ENCODE results near the gene CFAP61.
"Not testable (repeated sequence)": the region's sequence is repeated elsewhere in the genome, so short reads cannot be mapped to it uniquely, and the experiment has no call there.

Gene CFAP61

GRCh38 chr20:20052074-20052970 is at the start of gene CFAP61, which contains the start of gene CRNKL1:
Gene CFAP61, plus strand, starts transcription at chr20:20052532. Its CDS starts 4,122 bp downstream, at chr20:20056654.
Gene CRNKL1, minus strand, starts transcription at chr20:20052466. Its CDS starts 124 bp downstream, at chr20:20052342.
- peak; percentile 96 for DNase-seq (ENCODE audit: low spot score)

GRCh38 chr20:20003031-20003954 is 49.0 kb upstream of the CFAP61 start:
- no peak for DNase-seq (ENCODE audit: low spot score)

GRCh38 chr20:20003955-20004322 is 48.4 kb upstream of the CFAP61 start:
- DNase-seq (ENCODE audit: low spot score) = not testable (repeated sequence)

GRCh38 chr20:20005342-20005741 is 47.0 kb upstream of the CFAP61 start:
- no peak for DNase-seq (ENCODE audit: low spot score)

GRCh38 chr20:20009784-20010253 is 42.5 kb upstream of the CFAP61 start:
- no peak for DNase-seq (ENCODE audit: low spot score)

GRCh38 chr20:20010639-20011500 is 41.5 kb upstream of the CFAP61 start:
- no peak for DNase-seq (ENCODE audit: low spot score)

GRCh38 chr20:20012541-20012940 is 39.8 kb upstream of the CFAP61 start:
- no peak for DNase-seq (ENCODE audit: low spot score)

GRCh38 chr20:20014659-20015058 is 37.7 kb upstream of the CFAP61 start:
- no peak for DNase-seq (ENCODE audit: low spot score)

- peak; percentile 93 for DNase-seq (ENCODE audit: low spot score)
These were observed 35.1 kb upstream of the CFAP61 start, which contains the start of gene NAA20 for GRCh38 chr20:20017001-20017843. Gene NAA20, plus strand, starts transcription at chr20:20017362. Its CDS starts 35 bp downstream, at chr20:20017397.

GRCh38 chr20:20017844-20018185 is 34.5 kb upstream of the CFAP61 start:
- peak; percentile 35 for DNase-seq (ENCODE audit: low spot score)

GRCh38 chr20:20018366-20018765 is 34.0 kb upstream of the CFAP61 start:
- no peak for DNase-seq (ENCODE audit: low spot score)

- no peak for DNase-seq (ENCODE audit: low spot score)
These were observed 33.2 kb upstream of the CFAP61 start for GRCh38 chr20:20019123-20019522.

- no peak for DNase-seq (ENCODE audit: low spot score)
These were observed 31.4 kb upstream of the CFAP61 start for GRCh38 chr20:20020908-20021307.

- DNase-seq (ENCODE audit: low spot score) = no peak
These were observed 30.5 kb upstream of the CFAP61 start for GRCh38 chr20:20021835-20022234.

GRCh38 chr20:20022498-20022897 is 29.8 kb upstream of the CFAP61 start:
- DNase-seq (ENCODE audit: low spot score) = no peak

- DNase-seq (ENCODE audit: low spot score) = no peak
These were observed 28.9 kb upstream of the CFAP61 start for GRCh38 chr20:20023395-20023794.

- DNase-seq (ENCODE audit: low spot score) = no peak
These were observed 27.4 kb upstream of the CFAP61 start for GRCh38 chr20:20024942-20025341.

GRCh38 chr20:20027284-20027683 is 25.0 kb upstream of the CFAP61 start:
- no peak for DNase-seq (ENCODE audit: low spot score)

- no peak for DNase-seq (ENCODE audit: low spot score)
These were observed 20.5 kb upstream of the CFAP61 start for GRCh38 chr20:20031790-20032189.

- no peak for DNase-seq (ENCODE audit: low spot score)
These were observed 17.8 kb upstream of the CFAP61 start for GRCh38 chr20:20034486-20034885.

- DNase-seq (ENCODE audit: low spot score) = no peak
These were observed 15.6 kb upstream of the CFAP61 start for GRCh38 chr20:20036756-20037155.

Measured in germinal center (tissue), 1 donor.